Suppressor macrophage treated with lipopolysaccharide for 1 hour (primary cell): ENCODE results near the gene NAV2.

ENCODE experiments used
- DNase-seq, 3 donors: peaks; one replicate each; pipeline ENCODE4 v3.0.0-alpha.2; 2020 to 2022

NAV2 gene

GRCh38 chr11:19788435-19788834, 75.8 kb downstream of the NAV2 start:
- DNase-seq: no peak

GRCh38 chr11:19789245-19789644, 76.6 kb downstream of the NAV2 start:
- no peak for DNase-seq

- no peak for DNase-seq
These were observed 77.4 kb downstream of the NAV2 start for GRCh38 chr11:19789835-19790710.

- no peak for DNase-seq
These were observed 78.4 kb downstream of the NAV2 start for GRCh38 chr11:19790831-19791552.

GRCh38 chr11:19792510-19792909, 79.9 kb downstream of the NAV2 start:
- no peak for DNase-seq

- no peak for DNase-seq
These were observed 80.7 kb downstream of the NAV2 start for GRCh38 chr11:19793326-19793725.

- DNase-seq: no peak
These were observed 81.5 kb downstream of the NAV2 start for GRCh38 chr11:19794161-19794560.

- no peak for DNase-seq
These were observed 82.4 kb downstream of the NAV2 start for GRCh38 chr11:19795082-19795481.

- DNase-seq: no peak
These were observed 87.5 kb downstream of the NAV2 start for GRCh38 chr11:19800162-19800561.

- no peak for DNase-seq
These were observed 88.3 kb downstream of the NAV2 start for GRCh38 chr11:19800714-19801519.

GRCh38 chr11:19802773-19803293, 90.2 kb downstream of the NAV2 start:
- DNase-seq: no peak

- no peak for DNase-seq
These were observed 90.9 kb downstream of the NAV2 start for GRCh38 chr11:19803506-19803998.

GRCh38 chr11:19805376-19805775, 92.7 kb downstream of the NAV2 start:
- no peak for DNase-seq

GRCh38 chr11:19805827-19806226, 93.2 kb downstream of the NAV2 start:
- DNase-seq: no peak

GRCh38 chr11:19806251-19806650, 93.6 kb downstream of the NAV2 start:
- no peak for DNase-seq

- no peak for DNase-seq
These were observed 95.7 kb downstream of the NAV2 start for GRCh38 chr11:19808076-19808911.

- DNase-seq: no peak
These were observed 98.2 kb downstream of the NAV2 start for GRCh38 chr11:19810852-19811251.

- no peak for DNase-seq
These were observed 98.7 kb downstream of the NAV2 start for GRCh38 chr11:19811380-19811779.

GRCh38 chr11:19812096-19812495, 99.5 kb downstream of the NAV2 start:
- DNase-seq: no peak

- no peak for DNase-seq
These were observed 100.1 kb downstream of the NAV2 start for GRCh38 chr11:19812710-19813109.

GRCh38 chr11:19813158-19813879, 100.7 kb downstream of the NAV2 start:
- no peak for DNase-seq
